Natural killer cell treated with Interleukin-12 subunit alpha and Interleukin-12 subunit beta and Interleukin-15 and Interleukin-18, amount 100 ng/mL, for 72 hours (primary cell): Measurements from ENCODE around the gene ERBB2. TPM values are rescaled to one million over a fixed set of nuclear protein-coding genes. Genes with fewer than 3 reads are reported as not detected.
"Not testable (repeated sequence)": the region's sequence is repeated elsewhere in the genome, so short reads cannot be mapped to it uniquely, and the experiment has no call there.

Experiments used
- ATAC-seq, 2 donors: fragments of 150-1000 bp; cut with Tn5 transposase in 1 of 2; sonication (Bioruptor Pico), chemical (Tn5 transposase) in 1 of 2; 2 replicates each; pipeline ENCODE4 v1.10.0; 2021
- DNase-seq: peaks from one replicate; pipeline ENCODE4 v3.0.0; 2022; ENCODE audit warnings: low spot score
- H3K27ac Mint-ChIP-seq, 2 donors: 1 replicate in 1 of 2; 2 replicates in 1 of 2; pipeline ENCODE4 v1.8.0; 2022; ENCODE audit warnings: mixed read lengths in 2 of 2, mild to moderate bottlenecking in 1 of 2, moderate library complexity in 1 of 2
- H3K27me3 Mint-ChIP-seq, 2 donors: 1 replicate in 1 of 2; 2 replicates in 1 of 2; pipeline ENCODE4 v1.8.0; 2022; ENCODE audit warnings: mixed read lengths in 2 of 2
- H3K36me3 Mint-ChIP-seq: one replicate; pipeline ENCODE4 v1.8.0; 2022; ENCODE audit warnings: mixed read lengths
- H3K4me1 Mint-ChIP-seq, 2 donors: 1 replicate in 1 of 2; 2 replicates in 1 of 2; pipeline ENCODE4 v1.8.0; 2022; ENCODE audit warnings: low read depth in 2 of 2, mixed read lengths in 2 of 2, mild to moderate bottlenecking in 1 of 2
- H3K4me3 Mint-ChIP-seq: one replicate; pipeline ENCODE4 v1.8.0; 2022; ENCODE audit warnings: mixed read lengths
- H3K9me3 Mint-ChIP-seq: 2 replicates; pipeline ENCODE4 v1.8.0; 2022; ENCODE audit warnings: mixed read lengths
- total RNA-seq, 2 donors: library from RNA; stranded (reverse); gene quantifications; one replicate each; pipeline ENCODE4 v1.2.3, GENCODE V29; 2022

ERBB2 gene
- total RNA-seq, 2 donors from 2014 or later = 3.8 to 9.5 TPM

DNA sequence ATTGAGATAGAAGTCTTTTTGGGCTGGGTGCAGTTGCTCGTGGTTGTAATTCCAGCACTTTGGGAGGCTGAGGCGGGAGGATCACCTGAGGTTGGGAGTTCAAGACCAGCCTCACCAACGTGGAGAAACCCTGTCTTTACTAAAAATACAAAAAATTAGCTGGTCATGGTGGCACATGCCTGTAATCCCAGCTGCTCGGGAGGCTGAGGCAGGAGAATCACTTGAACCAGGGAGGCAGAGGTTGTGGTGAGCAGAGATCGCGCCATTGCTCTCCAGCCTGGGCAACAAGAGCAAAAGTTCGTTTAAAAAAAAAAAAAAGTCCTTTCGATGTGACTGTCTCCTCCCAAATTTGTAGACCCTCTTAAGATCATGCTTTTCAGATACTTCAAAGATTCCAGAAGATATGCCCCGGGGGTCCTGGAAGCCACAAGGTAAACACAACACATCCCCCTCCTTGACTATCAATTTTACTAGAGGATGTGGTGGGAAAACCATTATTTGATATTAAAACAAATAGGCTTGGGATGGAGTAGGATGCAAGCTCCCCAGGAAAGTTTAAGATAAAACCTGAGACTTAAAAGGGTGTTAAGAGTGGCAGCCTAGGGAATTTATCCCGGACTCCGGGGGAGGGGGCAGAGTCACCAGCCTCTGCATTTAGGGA is 577 bp upstream of the ERBB2 start:
- Mint-ChIP-seq H3K27me3 (peaks cover 15 to 21% of the 10 kb centered on the region in 2 donors), H3K4me3 (peak overlapping the region; percentile 59), H3K4me1 (peaks cover 16 to 30% of the 10 kb centered on the region in 2 donors)
- not testable (repeated sequence) for ATAC-seq, H3K27ac Mint-ChIP-seq, DNase-seq, H3K36me3 Mint-ChIP-seq, H3K9me3 Mint-ChIP-seq

DNA sequence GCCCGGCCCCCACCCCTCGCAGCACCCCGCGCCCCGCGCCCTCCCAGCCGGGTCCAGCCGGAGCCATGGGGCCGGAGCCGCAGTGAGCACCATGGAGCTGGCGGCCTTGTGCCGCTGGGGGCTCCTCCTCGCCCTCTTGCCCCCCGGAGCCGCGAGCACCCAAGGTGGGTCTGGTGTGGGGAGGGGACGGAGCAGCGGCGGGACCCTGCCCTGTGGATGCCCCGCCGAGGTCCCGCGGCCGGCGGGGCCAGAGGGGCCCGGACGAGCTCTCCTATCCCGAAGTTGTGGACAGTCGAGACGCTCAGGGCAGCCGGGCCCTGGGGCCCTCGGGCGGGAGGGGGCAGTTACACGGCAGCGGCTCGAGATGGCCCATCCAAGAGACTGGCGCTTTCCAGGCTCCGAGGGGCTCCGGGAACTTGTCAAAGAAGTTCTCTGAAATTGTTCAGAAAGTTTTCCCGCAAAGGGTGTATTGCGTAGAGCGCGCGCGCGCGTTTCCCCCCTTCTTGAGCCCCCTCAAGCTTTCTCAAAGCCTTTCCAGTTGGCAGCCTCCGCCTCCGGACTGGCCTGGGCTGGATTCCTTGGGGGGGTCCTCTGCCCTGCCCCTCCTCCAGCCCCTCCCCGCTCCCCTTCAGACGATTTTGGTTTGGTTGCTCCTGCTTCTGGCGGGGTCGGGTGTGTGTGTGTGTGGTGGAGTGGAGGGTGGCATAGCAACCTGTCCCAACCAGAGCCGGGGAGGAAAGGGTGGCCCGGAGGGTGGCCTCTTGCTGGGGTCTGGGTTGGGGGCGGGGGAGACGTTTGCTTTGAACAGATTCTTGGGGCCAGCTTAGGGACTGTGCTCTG is 504 bp downstream of the ERBB2 start:
- Mint-ChIP-seq H3K4me1 (peaks cover 16 to 37% of the 10 kb centered on the region in 2 donors), H3K36me3 (no peaks in the 10 kb centered on the region), H3K9me3 (no peaks in the 10 kb centered on the region), H3K4me3 (peak overlapping the region; percentile 34), H3K27me3 (peaks cover 15 to 21% of the 10 kb centered on the region in 2 donors), H3K27ac (peak overlapping the region in 1 of 2 donors; percentile 30)
- DNase-seq (no peak), ATAC-seq (peak in 1 of 2 donors; percentile 17)

GRCh38 chr17:39701012-39701783 is 1.3 kb downstream of the ERBB2 start:
- no peaks in the 10 kb centered on the region for H3K9me3 Mint-ChIP-seq
- ATAC-seq = no peak
- peaks cover 16 to 37% of the 10 kb centered on the region in 2 donors for H3K4me1 Mint-ChIP-seq
- DNase-seq = no peak
- H3K4me3 Mint-ChIP-seq = peak overlapping the region; percentile 34
- H3K36me3 Mint-ChIP-seq = no peaks in the 10 kb centered on the region
- peaks cover 15 to 21% of the 10 kb centered on the region in 2 donors for H3K27me3 Mint-ChIP-seq
- H3K27ac Mint-ChIP-seq = peak overlapping the region in 1 of 2 donors; percentile 30

DNA sequence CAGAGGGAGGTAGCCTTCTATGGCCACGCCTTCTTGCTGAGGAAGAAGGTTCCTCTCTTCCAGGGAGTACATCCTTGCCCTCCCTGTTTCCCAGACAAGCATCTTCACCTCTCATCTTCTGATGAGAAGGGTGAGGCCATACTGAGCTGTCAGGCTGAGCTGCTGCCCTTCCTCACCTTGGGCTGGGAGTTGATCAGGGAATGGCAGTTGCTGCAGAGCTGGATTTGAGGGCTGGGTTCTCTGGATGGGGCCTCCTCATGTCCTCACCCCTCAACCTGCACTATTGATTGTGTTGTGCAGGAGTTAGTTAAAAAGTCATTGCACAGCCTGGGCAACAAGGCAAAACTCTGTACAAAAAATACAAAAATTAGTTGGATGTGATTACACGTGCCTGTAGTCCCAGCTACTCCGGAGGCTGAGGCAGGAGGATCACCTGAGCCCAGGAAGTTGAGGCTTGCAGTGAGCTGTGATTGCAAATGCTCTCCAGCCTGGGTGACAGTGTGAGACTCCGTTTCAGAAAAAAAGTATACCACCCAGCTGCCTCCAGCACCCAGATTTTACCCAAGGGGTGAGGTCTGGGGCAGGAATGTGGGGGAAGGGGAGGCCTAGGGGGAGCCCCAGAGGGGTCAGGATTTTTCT is 2.0 kb downstream of the ERBB2 start:
- H3K4me1 Mint-ChIP-seq = peaks cover 18 to 38% of the 10 kb centered on the region in 2 donors
- peak overlapping the region in 1 of 2 donors; percentile 30 for H3K27ac Mint-ChIP-seq
- no peak for DNase-seq
- H3K36me3 Mint-ChIP-seq = no peaks in the 10 kb centered on the region
- ATAC-seq = no peak
- peaks cover 15 to 21% of the 10 kb centered on the region in 2 donors for H3K27me3 Mint-ChIP-seq
- H3K9me3 Mint-ChIP-seq = no peaks in the 10 kb centered on the region
- H3K4me3 Mint-ChIP-seq = no peak overlapping the region

DNA sequence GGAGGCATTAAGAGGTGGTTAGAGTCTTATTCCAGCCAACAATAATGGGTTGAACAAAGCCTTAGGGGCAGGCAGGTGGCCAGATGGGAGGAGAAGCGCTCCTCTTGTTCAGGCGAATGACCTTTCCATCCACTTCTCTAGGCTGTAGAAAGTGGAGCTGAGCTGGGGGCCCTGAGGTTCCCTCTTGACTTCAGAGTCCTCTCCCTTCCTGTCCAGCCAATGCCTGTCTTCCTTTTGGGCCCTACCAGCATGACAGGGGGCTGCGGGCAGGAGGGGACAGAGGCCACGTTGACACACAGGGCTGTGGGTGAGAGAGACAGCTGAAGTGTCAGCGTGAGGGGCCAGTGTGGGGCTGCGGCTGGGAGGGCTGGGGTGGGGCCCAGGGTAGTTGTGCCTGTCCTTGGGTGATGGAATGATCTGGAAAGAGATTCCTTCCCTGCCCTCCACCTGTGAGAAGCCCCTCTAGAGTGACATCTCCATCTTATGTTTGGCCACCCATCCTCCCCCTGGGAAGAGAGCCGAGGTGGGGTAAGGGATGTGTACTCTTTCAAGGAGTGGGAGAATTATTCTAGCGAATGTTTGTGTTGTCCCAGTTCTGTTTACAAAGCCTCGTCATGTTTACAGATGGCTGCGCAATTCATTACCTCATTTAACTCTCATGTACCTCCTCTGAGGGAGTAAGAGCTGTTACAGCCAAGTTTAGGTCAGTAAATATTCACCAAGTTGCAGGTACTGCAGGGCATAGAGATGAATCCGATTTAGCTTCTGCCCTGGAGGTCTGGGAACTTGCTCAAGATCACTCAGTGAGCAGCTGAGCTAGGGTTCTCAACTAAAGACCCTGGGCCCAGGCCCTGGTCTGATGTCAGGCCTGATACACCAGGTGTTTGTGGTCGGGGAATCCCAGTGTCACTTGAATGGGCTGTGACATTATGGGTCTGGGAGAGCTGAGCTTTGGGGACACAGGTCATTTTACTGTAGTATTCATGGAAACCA is 3.3 kb downstream of the ERBB2 start:
- ATAC-seq (peak; percentile 62 to 83), DNase-seq (no peak)
- Mint-ChIP-seq H3K9me3 (no peaks in the 10 kb centered on the region), H3K27me3 (peaks cover 13 to 21% of the 10 kb centered on the region in 2 donors), H3K4me1 (peaks cover 29 to 42% of the 10 kb centered on the region in 2 donors), H3K4me3 (no peak overlapping the region), H3K27ac (peak overlapping the region in 1 of 2 donors; percentile 64), H3K36me3 (no peaks in the 10 kb centered on the region)

DNA sequence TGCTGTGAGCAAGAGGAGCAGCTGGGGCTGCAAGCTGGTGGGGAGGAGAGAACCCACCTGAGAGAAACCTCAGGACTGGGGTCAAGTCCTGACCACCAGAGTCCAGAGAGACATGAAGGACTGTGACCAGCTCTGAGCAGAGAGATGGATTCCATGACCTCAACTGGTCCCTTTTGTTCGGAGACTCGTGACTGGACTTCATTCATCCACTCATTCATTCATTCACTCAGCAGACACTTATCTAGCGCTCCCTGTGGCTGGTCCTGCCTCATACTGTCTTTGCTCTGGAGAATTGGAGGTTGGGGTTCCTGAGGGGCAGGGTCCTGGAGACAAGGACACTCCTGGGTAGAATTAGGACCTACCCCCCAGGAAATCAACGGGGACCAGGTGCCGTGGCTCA is 4.0 kb downstream of the ERBB2 start:
- Mint-ChIP-seq H3K27ac (peak overlapping the region in 1 of 2 donors; percentile 64), H3K4me3 (no peak overlapping the region), H3K27me3 (peaks cover 13 to 17% of the 10 kb centered on the region in 2 donors), H3K4me1 (peaks cover 33 to 49% of the 10 kb centered on the region in 2 donors), H3K9me3 (no peaks in the 10 kb centered on the region), H3K36me3 (no peaks in the 10 kb centered on the region)
- DNase-seq (no peak), ATAC-seq (peak in 1 of 2 donors; percentile 2)

DNA sequence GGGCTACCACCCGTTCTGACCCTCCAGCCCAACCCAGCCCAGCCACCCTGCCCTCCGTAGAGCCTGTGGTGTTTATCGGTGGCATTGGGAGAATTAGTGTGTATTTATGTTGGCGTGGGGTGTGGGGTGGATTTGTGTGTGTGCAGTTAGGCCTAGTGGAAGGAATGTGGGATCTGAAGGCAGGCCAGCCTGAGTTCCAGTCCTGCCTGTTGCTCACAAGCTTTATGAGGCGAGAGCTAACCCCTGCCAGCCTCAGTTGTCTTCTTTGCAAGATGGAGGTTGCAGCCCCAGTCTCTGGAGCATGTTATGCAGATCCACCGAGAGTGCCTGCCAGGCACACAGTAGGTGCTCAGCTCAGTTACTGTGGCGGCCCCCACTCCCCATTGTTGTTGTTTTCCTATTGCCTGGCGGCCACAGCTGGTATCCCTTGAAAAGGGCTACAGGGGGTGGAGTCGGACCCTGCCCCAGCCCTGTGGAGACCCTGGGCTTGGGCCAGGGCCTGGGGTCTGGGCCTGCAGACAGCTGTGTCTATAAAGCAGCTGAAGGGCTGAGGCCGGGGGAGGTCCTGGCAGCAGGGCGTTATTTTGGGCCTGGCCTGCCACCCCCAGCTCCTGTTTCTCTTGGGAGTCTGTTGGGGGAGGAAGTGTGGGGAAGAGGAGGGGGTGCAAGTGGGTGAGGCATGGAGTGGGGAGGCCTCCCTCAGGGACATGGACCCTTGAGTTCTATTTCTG is 5.1 kb downstream of the ERBB2 start:
- peaks cover 37 to 53% of the 10 kb centered on the region in 2 donors for H3K4me1 Mint-ChIP-seq
- no peaks in the 10 kb centered on the region for H3K36me3 Mint-ChIP-seq
- H3K27me3 Mint-ChIP-seq = peaks cover 7 to 8% of the 10 kb centered on the region in 2 donors
- DNase-seq (no peak), ATAC-seq (no peak)
- H3K9me3 Mint-ChIP-seq = no peaks in the 10 kb centered on the region
- H3K27ac Mint-ChIP-seq = peak overlapping the region in 1 of 2 donors; percentile 64
- no peak overlapping the region for H3K4me3 Mint-ChIP-seq

- no peaks in the 10 kb centered on the region for H3K9me3 Mint-ChIP-seq
- no peak for ATAC-seq
- H3K4me1 Mint-ChIP-seq = peaks cover 37 to 57% of the 10 kb centered on the region in 2 donors
Measured at GRCh38 chr17:39705786-39706348, 6.0 kb downstream of the ERBB2 start.

GRCh38 chr17:39706383-39706782 is 6.5 kb downstream of the ERBB2 start:
- Mint-ChIP-seq H3K4me1 (peaks cover 33 to 52% of the 10 kb centered on the region in 2 donors), H3K36me3 (no peaks in the 10 kb centered on the region), H3K4me3 (no peak overlapping the region), H3K27ac (no peak overlapping the region), H3K27me3 (peaks cover 0 to 2% of the 10 kb centered on the region in 2 donors), H3K9me3 (no peaks in the 10 kb centered on the region)
- ATAC-seq = no peak
- DNase-seq = no peak

More at GRCh38 chr17:39705786-39706348, 6.0 kb downstream of the ERBB2 start:
- DNase-seq = no peak
- peaks cover 4 to 7% of the 10 kb centered on the region in 2 donors for H3K27me3 Mint-ChIP-seq
- H3K4me3 Mint-ChIP-seq = no peak overlapping the region
- H3K27ac Mint-ChIP-seq = no peak overlapping the region
- no peaks in the 10 kb centered on the region for H3K36me3 Mint-ChIP-seq

DNA sequence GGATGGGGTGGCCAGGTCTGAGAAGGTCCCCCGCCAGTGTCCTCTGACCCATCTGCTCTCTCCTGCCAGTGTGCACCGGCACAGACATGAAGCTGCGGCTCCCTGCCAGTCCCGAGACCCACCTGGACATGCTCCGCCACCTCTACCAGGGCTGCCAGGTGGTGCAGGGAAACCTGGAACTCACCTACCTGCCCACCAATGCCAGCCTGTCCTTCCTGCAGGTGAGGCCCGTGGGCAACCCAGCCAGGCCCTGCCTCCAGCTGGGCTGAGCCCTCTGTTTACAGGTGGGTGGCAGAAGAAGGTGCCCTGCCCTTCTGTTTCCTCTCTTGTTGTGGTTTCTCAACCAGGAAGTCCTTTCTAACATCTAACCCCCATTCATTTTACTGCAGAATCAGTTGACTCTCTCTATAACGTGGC is 7.1 kb downstream of the ERBB2 start:
- peaks cover 38 to 54% of the 10 kb centered on the region in 2 donors for H3K4me1 Mint-ChIP-seq
- H3K36me3 Mint-ChIP-seq = no peaks in the 10 kb centered on the region
- H3K27me3 Mint-ChIP-seq = no peaks in the 10 kb centered on the region
- no peak for DNase-seq
- H3K27ac Mint-ChIP-seq = peak overlapping the region; percentile 78 to 92
- no peak for ATAC-seq
- peak overlapping the region; percentile 52 for H3K4me3 Mint-ChIP-seq
- no peaks in the 10 kb centered on the region for H3K9me3 Mint-ChIP-seq

- Mint-ChIP-seq H3K27ac (peak overlapping the region; percentile 78 to 92), H3K27me3 (no peaks in the 10 kb centered on the region), H3K36me3 (no peaks in the 10 kb centered on the region), H3K4me1 (peaks cover 31 to 34% of the 10 kb centered on the region in 2 donors), H3K9me3 (no peaks in the 10 kb centered on the region), H3K4me3 (peak overlapping the region; percentile 75)
- DNase-seq = no peak
- peak; percentile 69 to 74 for ATAC-seq
Measured at GRCh38 chr17:39709319-39709997, 9.6 kb downstream of the ERBB2 start.
